A549 treated with GW870086 at 1 μM for 4 hours (cell line): ENCODE measurements around the gene TYSND1. TPM values are rescaled to one million over a fixed set of nuclear protein-coding genes. Genes with fewer than 3 reads are reported as not detected.

Experiments
- total RNA-seq: library from RNA; stranded (reverse); fragments of 200-300 nt; extraction: Qiagen RNA extraction; gene quantifications from 5 replicates; pipeline ENCODE4 v1.2.3, GENCODE V29; 2022; ENCODE audit warnings: low read depth

The TYSND1 gene, protein sequence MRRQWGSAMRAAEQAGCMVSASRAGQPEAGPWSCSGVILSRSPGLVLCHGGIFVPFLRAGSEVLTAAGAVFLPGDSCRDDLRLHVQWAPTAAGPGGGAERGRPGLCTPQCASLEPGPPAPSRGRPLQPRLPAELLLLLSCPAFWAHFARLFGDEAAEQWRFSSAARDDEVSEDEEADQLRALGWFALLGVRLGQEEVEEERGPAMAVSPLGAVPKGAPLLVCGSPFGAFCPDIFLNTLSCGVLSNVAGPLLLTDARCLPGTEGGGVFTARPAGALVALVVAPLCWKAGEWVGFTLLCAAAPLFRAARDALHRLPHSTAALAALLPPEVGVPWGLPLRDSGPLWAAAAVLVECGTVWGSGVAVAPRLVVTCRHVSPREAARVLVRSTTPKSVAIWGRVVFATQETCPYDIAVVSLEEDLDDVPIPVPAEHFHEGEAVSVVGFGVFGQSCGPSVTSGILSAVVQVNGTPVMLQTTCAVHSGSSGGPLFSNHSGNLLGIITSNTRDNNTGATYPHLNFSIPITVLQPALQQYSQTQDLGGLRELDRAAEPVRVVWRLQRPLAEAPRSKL
- total RNA-seq: 13.2 to 17.3 TPM (median 16.7 TPM) in 5 replicates

DNA sequence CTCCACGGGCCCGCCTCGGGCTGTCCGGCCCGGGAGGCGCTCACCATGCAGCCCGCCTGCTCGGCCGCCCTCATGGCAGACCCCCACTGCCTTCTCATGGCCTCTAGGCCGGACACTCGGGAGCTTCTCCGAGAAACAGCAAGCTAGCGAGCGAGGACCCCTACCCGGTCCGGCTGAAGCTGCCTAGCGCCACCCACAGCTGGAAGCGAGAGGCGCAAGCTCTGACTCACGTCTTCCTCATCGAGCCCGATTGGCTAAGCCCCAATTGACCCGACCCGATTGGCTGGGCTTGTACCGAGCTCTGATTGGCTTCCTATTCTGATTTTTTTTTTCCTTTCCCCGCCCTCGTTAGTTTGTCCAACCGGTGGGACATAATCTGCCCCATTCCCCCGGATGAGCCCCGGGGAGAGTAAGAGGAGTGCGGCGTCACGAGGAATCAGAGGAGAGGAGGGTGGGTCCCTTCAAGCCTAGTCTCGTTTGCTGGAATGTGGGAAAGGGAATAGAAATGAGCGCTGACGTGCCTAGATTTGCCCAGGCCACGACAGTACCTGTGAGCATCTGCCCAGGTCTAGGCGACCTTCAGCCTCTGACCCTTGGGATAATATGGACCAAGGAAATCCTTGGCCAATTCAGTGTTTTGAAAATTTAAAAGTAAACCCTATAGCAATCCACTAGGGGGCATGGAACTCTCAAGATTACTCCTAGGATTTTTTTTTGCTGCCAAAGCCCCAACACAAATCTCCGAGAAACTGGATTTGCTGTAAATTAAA, at the start of gene TYSND1:
TSS of gene TYSND1 (minus strand) at position 212 of the 770 bp plus-strand sequence. CDS start at position 98, 114 bp downstream.

DNA sequence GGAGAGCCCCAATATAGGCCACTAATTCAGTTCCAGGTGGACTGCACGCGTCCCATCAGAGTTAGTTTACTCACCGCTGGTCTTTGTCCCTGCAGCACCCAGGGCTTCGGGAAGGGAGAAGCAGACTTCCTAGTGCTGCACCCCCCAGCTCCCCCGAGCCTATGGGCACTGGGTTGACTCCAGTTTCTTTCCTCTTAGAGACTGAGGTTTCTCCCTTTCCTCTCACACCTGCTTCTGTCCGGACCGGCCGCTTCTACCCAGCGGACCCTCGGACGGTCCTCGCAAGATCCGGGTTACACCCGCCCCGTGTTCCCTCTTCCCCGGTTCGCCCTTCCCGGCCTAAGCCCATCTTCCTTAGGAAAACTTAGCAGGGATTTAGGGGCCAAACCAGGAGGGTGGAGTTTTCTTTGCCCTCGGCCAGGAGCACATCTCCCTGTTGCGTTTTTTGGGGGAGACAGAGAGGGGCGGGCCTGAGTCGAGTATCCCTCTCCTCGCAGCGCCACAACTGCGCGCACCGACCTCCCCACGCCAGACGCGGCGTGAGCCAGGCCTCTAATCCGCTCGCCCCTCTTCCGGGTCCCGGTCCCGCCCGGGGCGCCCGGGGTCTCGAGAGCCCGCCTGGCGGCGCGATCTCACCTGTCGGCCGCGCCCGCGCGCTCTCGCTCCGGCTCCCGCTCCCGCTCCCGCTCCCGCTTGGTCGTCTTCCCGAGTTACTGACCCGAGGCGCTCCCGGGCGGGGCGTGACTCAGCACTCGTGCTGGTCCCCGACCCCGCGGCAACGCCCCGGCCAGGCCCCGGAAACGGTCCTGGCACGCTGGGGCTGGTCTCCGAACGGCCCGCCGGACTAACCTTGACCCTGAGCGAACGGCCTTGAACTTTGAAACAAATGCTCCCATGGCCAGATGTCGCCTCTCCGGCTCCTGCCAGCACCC, 14.1 kb downstream of the TYSND1 start, which contains the start of gene AIFM2:
TSS of gene AIFM2 (minus strand) at position 728 of the 932 bp plus-strand sequence. CDS start 8,741 bp downstream, outside the sequence.

Other genes starting within 250 kb of the TYSND1 start
- 23.6 to 29.7 TPM (median 27.0 TPM) in 5 replicates for gene MACROH2A2, start 93.9 kb downstream of the TYSND1 start, total RNA-seq
- gene AIFM2, start 13.9 kb downstream of the TYSND1 start, total RNA-seq: 29.1 to 38.8 TPM (median 37.1 TPM) in 5 replicates
- 80.9 to 100 TPM (median 90.9 TPM) in 5 replicates for gene SAR1A, start 23.8 kb upstream of the TYSND1 start, total RNA-seq
- gene PPA1, start 86.7 kb upstream of the TYSND1 start, total RNA-seq: 223 to 246 TPM (median 227 TPM) in 5 replicates
- 0.05 TPM in 1 of 5 replicates, not detected in the others for gene NPFFR1, start 137.3 kb upstream of the TYSND1 start, total RNA-seq
- 20.2 to 22.0 TPM (median 20.6 TPM) in 5 replicates for gene LRRC20, start 235.9 kb upstream of the TYSND1 start, total RNA-seq